C1 segment of cervical spinal cord (tissue), 14 donors: ENCODE data around the gene ZNRD2.
A peak's percentile ranks its signal among the peaks of the same experiment; 100 is the strongest.

ENCODE experiments used
- DNase-seq, 14 donors: peaks; one replicate each; lab custom pipeline; 2025; lab: John Stamatoyannopoulos, UW

The ZNRD2 gene

DNA sequence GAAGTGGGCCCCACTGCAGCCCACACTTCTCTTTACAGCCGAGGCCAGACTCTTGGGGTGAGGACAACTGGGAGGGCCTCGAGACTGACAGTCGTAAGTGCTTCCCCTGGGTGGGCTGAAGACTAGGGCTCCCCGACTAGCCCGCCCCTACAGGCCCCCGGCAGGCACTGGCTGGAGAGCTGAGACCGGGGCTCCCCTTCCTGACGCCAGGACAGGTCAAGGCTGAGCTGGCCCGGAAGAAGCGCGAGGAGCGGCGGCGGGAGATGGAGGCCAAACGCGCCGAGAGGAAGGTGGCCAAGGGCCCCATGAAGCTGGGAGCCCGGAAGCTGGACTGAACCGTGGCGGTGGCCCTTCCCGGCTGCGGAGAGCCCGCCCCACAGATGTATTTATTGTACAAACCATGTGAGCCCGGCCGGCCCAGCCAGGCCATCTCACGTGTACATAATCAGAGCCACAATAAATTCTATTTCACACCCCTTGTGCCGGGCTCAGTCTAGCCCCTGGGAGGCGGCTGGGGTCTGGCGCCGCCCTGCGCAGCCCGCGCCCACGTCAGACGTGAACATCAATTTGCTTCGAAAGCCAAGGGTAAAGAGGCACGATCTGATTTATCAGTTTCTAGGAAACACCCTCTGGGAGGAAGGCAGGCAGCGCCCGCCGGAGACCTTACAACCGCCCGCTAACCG, 31.9 kb upstream of the ZNRD2 start:
- DNase-seq = no peak

DNA sequence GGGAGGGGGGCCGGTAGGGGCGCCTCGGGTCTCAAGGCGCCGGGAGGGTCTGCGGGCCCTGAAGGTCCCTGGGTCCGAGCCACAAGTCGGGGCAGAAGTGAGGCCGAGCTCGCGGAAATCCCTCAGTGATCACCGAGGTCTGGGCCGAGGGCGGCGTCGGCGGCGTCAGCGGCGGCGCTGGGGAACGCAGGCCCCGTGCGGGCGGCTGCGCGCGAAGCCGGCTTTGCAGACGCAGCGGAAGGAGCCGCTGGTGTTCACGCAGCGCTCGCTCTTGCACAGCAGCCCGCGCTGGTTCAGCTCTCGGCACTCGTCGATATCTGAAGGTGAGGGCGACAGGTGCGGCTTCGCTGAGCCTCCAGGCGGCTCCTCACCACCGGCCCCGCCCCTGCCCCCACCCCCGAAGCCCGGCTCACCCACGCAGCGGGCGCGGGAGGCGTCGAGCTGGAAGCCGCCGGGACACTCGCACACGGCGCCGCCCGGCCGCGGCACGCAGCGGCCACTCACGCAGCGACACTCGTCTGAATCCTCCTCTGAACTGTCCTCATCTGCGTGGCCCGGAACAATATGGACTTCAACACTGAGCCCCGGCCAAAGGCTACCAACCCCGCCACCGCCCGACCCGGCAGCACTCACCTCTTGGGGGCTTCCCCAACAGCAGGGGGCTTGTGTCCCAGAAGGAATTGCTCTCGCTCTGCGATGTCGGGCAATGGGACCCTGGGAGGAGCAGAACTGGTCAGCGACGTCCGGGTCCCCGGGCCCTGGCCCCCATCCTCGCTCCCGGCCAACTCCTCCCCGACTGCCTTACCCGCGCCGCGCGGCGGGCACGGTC, 31.1 kb upstream of the ZNRD2 start:
- DNase-seq = no peak

DNA sequence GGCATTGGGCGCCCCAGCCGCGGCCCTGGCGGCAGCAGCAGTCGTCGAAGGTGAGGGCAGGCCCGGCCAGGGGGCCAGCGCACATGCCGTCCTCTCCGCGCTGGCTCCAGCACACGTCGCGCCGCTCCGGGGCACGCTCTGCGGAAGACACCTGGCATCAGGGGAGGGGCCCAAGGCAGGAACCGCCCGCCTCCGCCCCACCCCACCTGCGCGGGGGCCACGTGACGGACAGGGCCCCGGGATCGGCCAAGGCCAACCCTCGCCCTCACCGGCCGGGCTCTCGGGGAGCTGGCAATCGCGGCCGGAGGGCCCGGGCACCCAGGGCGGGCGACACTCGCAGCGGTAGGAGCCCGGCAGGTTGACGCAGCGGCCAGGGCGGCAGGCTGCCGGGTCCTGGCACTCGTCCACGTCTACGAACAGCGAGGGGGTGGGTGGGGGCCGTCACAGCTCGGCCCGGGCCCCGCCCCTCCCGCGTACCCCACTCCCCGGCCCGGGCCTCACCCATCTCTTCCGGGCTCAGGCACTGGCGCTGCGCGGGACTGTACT, 30.5 kb upstream of the ZNRD2 start:
- no peak for DNase-seq

DNA sequence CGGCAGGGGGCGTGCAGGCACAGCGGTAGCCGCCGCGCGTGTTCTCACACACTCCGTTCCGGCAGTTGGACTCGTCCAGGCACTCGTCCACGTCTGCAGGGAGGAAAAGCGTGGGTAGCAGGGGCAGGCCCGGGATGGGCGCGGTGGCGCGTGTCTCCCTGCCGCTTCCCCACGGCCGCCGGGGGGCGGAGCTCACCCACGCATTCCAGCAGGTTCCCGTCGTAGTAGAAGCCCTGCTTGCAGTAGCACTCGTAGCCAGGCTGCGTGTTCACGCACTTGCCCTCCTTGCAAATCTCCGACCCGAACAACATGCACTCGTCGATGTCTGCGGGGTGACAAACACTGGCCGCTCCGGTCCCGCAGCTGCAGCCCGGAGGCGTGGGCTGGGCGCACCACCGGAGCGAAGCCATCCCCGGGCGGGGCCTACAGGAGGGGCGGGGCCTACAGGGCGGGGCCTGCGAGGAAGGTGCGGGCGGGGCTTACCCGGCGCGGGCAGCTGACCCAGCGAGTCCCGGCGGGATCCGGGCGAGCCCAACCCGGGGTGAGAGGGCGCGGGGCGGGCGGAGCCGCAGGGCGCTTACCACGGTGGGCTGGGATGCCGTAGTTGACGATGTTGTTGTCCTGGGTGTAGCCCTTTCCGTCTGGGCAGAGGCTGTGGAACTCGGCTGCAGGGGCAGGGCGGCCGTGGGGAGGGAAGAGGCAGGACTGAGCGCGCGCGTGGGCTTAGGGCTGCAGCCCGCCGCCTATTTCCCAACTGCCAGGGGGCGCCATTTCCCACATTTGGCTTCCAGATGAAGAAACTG, 29.8 kb upstream of the ZNRD2 start:
- DNase-seq = peak; percentile 66 to 94 (median 89)

DNA sequence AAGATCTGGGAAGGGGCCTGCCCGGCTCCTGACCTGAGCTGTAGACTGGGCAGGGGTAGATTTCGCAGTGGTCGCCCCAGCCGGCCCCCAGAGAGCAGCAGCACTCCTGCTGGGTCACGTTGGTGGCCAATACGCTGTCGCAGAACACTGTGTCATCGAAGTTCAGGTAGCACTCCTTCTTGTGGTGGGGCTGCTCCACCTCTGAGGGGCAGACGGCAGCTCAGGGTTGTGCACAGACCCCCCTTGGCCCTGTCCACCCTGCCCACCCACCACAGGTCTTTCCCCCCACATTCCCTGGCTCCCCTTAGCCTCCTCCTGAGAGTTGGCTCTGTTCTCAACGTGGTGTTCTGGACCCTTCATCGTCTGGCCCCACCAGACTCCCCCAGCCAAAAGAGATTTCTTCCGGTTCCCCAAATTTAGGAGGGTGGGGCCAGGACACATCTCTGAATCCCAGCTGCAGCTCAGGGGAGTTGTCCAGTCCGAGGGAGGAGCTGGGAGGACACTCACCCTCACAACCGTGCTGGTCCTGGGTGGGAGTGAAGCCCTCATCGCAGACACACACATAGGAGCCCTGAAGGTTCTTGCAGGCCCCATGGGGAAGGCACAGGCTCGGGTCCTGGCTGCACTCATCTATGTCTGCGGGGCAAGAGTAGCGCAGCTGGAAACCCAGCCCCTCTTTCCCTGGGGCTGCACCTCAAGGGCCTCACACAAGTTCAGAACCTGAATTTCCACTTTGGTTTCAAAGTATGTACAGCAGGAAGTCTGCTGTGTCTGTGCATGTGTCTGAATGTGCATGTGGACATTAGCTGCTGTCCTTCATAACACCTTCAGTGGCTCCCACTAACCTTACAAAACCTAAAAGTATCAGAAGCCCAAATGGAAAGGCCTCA, 28.9 kb upstream of the ZNRD2 start:
- no peak for DNase-seq

DNA sequence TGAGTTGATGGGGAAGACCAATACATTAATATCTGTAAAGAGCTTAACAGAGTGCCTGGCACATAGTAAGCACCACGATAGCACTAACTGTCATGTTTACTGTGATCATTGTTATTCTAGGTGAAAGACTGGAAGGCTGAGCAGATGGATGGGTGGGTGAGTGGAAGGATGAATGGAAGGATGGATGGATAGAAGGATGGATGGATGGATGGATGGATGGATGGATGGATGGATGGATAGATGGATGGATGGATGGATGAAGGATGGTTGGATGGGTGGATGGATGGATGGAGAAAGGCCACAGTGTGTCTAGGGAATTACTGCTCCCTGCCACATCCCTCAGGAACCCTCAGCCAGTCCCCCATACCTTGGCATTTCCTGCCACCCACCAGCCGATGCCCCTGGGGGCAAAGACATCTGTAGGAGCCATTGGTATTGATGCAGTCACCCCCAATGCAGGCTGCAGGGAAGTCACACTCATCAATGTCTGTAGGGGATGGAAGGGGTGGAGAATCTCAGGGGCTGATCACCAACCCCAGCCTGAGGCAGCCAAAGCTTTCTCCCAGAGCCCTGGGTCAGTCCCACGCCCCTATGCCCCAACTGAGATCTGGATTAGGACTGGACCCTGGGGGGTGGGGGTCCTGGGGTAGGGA, 27.4 kb upstream of the ZNRD2 start:
- no peak for DNase-seq

DNA sequence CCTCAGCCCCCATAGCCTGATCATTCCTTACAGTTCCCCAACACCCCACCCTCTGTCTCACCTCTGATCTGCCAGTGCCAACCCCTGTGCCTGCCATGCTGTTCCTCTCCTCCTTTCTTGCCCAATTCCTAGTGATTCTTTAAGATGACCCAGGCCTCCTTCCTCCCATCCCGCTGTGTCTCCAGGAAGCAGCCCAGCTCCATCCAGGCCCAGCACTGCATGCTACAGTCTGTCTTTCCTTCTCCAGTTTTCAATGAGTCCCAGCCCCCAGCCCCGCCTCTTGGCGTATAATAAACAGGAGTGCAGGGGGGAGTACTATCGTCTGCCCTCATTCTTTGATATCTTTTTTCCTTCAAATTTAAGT, 24.4 kb upstream of the ZNRD2 start:
- no peak for DNase-seq

DNA sequence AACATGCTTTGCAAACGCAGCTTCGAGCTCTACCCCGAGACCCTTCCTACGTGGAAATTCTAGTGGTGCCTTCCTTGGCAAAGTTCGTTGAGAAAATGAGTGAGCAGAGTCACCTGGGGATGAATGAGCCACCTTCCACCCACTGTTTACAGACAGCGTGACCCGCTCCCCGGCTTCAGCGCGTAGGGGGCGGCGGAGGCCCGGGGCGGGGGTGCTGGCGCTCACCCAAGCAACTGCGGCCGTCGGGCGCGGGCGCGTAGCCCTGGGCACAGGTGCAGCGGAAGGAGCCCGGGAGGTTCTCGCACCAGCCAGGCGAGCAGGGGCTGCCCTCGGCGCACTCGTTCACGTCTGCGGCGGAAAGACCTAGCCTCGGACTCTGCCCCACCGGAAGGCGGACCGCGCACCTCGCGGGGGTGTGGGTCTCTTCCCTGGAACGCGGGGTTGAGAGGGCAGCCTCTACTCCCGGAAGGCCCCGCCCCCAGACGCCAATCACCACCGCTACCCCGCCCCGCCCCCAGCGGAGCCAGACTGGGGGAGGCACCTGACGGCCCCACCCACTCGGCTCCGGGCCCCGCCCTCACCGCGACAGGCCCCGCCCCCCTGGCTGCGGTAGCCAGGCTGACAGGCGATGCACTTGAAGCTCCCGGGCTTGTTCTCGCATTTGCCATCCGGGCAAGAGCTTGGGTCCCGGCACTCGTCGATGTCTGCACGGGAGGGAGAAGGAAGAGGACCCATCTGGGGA, 23.9 kb upstream of the ZNRD2 start:
- DNase-seq = peak in 7 of 14 donors; percentile 25 to 55 (median 37)

DNA sequence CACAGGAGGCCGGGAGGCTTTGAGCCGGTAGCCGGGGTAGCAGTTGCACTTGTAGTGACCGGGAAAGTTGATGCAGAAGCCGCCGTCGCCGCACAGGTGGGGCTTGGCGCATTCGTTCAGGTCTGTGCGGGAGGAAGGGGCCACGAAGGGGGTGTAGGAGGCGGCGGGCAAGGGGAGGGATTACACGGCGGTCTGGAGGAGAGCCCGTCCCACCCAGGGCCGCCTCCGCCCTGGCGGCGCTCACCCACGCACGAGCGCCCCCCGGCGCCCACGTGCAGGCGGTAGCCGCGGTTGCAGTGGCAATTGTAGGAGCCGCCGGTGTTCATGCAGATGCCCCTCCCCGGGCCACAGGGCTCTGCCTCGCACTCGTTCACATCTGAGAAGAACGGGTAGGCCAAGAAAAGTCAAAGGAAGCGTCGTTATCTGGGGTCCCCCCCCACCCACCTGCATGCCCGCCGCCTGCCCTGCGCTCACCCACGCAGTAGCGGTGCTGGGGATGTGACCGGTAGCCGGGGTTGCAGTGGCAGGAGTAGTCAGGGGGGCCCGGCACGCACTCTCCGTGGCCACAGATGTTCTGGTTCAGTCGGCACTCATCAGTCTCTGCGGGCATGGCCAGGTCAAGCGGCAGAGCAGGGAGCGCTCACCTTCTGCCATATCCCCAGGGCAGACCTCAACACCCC, 22.7 kb upstream of the ZNRD2 start:
- no peak for DNase-seq

DNA sequence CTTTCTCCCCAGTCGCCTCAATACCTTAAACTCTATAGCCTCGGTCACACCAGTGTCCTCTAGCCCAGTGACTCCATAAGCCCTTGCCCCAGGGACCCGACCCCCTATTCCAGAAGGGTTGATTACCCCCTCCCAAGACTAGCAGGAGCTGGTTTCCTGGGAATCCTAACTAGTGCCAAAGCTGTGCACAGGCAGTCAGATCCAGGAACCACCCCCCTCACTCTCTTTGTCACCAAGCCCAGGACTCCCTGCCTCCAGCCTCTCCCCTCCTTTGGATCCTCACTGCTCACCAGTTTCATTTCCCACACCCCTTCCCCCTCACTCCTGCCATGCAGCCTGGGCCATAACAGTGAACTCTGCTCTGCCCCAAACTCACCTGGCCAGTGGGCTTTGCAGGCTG, 21.9 kb upstream of the ZNRD2 start:
- peak in 4 of 14 donors; percentile 15 to 60 (median 46) for DNase-seq

DNA sequence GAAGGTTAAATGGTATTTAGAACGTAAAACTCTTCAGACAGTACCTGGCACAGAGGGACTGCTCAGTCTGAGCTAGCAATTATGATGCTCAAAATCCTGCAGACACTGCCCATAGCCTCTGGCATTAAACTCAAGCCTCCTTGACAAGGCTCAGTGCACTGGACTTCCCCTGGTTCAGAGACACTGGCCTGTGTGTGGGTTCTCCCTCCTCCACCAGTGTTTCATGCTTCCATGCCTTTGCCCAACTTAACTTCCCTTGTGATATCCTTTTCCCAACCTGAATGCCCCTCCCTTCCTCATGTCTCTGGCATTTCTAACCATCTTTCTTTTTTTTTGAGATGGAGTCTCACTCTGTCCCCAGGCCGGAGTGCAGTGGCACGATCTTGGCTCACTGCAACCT, 21.2 kb upstream of the ZNRD2 start:
- no peak for DNase-seq

DNA sequence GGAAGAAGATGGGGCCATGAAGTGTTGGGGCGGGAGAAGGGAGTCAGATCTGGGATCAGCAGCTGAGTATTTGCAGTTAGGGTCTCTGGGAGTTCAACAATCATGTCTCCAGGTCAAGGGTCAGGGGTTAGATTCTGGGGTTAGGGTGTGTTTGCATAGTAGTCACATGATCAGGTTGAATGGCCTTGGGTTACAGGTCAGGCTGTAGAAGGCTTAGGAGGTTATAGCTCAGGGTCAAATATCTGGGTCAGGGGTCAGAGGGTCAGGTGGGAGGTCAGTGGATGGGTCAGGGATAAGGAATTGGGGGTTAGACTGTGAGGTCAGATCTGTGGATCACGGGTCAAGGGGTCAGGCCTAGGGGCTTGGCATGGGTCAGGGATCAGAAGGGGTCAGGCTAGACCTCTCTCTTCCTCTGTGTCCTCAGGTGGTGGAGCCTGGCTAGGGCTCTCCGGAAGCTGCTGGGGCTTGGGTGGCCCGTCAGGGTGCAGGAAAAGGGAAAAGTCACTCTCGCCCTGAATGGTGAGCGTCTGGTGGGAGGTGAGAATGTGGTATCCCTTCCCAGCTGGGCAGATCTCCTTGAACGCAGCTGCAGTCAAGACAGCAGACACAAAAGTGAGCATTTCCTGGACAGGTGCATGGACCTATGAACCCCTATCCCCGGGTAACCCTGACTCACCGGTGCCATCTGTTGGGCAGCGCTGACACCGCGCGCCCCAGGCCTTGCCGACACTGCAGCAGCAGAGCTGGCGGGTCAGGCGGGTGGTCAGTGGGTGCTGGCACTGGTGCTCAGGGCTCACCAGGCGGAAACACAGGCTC, 18.5 kb upstream of the ZNRD2 start:
- no peak for DNase-seq

DNA sequence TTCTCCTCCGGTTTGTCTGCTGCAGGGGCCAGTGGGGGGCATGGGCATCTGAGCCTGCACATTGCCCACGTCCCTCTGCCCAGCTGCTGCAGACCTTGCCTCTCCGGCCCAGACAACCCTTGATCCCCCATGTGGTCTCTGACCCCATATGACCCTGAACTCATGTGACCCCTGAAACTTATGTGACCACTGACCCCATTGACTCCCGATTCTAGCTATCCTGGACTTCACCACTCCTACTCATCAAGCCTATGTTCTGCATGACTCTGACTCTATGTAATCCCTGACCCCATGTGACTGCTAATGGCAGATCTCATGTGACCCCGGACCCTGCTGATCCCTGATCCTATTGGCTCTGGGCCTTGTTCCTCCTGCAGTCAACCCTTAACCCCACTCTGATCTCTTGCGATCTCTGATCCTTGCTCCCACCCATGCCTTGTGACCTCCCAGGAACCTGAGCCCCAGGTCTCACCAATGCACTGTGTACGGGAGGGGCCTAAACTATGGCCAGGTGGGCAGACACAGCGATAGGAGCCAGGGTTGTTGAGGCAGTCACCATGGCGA, 17.8 kb upstream of the ZNRD2 start:
- no peak for DNase-seq

DNA sequence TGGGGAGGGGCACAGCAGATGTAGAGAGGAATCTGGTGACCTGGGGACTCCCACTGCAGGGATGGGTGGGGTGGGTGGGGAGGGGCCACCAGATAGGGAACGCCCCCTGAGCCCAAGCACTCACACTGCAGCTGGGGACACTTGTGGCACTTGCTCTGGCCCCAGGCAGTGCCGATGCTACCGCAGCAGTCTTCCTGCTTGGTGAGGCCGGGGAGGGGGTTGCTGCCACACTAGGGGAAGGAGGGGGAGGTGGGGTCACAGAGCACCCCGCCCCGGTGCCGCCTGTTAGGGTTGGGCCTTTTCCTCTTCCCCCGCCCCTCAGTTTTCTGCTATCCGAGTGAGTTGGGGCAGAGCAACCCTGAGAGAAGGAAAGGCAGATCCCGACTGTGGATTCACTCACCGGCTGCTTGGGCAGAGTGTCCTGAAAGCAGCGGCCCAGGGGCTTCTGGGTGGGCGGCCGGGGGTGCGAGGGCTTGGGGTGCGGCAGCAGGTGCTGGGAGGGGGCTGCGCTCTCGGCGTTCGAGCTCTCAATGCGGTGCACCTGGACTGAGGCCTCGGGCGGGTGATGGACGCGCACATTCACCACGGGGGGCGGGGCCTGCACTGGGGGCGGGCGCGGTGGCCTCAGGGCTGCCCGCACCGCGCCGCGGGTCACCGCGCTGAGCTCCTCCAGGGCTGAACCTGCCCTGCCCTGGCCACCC, 16.8 kb upstream of the ZNRD2 start:
- no peak for DNase-seq

DNA sequence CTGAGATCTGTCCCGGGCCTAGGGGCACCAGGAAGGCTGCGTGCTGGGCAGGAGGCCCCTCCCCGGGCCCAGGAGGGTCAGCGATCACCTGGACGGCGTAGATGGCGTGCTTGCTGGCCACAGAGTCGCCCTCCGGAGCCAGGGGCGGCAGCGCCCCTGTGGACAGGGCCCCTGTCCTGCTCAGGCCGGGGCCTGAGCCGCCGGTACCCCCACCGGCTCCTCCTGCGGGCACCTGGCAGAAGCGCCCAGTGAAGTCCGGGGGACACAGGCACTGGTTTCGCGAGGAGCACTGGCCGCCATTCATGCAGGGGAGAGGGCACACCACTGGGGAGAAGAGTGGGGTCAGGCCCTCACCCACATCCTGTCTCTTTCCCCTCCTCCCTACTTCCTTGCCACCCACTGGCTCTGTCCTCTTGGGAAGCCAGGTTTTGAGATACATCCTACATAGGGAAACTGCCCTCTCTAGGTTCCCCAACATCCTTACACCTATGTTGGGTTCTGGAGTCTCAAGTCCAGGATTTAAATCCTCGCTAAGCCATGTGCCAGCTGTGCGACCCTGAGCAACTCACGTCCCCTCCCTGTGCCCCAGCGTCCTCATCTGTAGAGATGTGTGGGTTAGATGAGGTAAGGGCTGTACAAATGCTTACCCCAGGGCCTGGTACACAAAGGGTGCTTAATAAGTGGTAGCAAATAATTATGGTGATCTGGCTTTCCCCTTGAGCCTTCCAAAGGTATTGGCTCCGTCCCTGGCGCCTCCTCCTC, 16.0 kb upstream of the ZNRD2 start:
- no peak for DNase-seq

DNA sequence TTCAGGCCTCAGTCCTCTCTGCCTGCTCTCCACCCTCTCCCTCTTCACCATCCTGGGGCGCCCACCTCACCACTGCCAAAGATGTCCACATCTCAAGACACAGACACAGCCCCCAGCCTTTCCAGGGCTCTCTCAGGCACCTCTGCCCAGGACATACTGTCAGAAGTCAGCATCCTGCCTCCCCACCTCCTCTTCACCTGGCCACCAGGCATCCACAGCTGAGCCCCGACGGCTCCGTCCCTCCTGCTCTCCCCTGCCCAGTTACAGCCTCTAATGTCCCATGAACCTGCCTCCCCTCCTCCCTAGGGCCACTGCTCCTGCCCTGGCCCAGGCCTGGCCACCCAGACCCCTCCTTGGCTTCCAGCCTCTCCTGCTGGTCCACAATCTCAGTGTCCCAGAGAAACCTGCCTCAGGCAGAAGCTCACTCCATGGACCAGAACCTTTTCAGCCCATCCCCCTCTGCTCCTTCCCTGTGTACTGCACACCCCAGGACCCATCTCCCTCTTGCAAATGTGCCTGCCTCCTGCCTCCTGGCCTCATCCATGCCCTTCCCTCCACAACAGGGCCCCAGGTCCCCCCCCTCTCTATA, 15.3 kb upstream of the ZNRD2 start:
- no peak for DNase-seq
